Measurements from ENCODE around the gene ZNF552. TPM values are rescaled to one million over a fixed set of nuclear protein-coding genes. Genes with fewer than 3 reads are reported as not detected.

Gene ZNF552
- total and polyA plus RNA-seq, 2 of the 8 experiments (the other 6 are each of a cell fraction or from before 2014, with no cell fraction given): 5.9 to 11.6 TPM

DNA sequence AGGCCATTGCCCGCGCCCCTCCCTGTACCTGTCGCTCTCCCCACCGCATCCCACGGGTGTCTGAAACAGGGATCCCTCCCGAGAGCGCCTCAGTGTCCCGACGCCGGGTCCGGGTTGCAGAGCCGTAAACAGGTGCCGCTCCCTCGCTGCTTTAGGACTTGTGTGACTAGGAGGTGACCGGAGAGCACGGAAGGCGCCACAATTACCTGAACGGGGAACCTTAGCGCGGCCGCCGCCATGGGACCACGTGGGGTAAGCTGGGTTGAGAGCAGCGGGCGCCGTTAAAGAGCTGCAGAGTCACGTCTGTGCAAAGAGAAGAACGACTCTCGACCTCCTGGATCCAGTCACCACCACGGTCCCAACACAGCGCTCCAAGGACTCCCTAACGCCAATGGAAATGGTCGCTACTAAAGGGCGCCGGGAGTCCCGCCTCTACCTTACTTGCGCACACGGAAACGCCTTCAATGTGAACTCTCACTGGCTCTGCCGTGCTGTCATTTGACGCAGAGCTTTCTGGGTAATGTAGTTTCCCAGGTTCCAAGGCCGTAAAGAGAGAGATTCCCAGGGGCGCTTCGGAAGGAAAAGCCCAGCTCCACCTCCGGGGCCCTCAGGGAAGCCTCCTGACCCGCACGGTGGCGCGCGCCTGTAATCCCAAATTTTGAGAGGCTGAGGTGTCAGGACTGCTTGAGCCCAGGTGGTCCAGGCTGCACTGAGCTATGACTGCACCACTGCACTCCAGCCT is at the start of gene ZNF552 (continued):
- TF ChIP-seq PHF8 (conservative IDR thresholded peaks at IDR 0.05; ENCODE audit: low read depth, low read length): peak; percentile 63
